Measurements from ENCODE around the gene ADTRP.

ADTRP gene

DNA sequence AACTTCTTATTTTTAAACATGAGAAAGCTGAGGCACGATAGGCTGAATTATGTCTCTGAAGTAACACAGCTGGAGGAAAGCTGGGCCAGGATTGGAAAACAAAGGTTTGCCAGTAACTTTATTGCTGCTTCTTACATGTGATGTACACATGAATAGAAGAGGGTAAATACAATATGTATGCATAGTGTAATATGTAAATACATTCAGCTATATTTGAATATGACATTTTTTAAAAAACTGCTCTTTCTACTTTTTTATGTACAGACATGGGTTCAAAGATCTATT lies 90.2 kb downstream of the ADTRP start:
- no peak overlapping the region for H3K27ac ChIP-seq (ENCODE audit: extremely low read depth, low read depth, low read length)
- no peak overlapping the region for H3K4me3 ChIP-seq (ENCODE audit: low read depth, low read length)
- H3K9me3 ChIP-seq (ENCODE audit: control insufficient read depth, insufficient read depth, low read depth, low read length), result no peaks in the 10 kb centered on the region
- TF ChIP-seq GFI1B (tag by site-specific recombination; IDR thresholded peaks at IDR 0.05) (no peak), ZNF585B (tag by site-specific recombination; IDR thresholded peaks at IDR 0.05) (no peak), HOXD13 (CRISPR knock-in tag; IDR thresholded peaks at IDR 0.05; ENCODE audit: borderline replicate concordance) (no peak), ZNF549 (tag by site-specific recombination; IDR thresholded peaks at IDR 0.05) (no peak), ZNF416 (tag by site-specific recombination; IDR thresholded peaks at IDR 0.05) (no peak), ZNF76 (tag by site-specific recombination; IDR thresholded peaks at IDR 0.05; ENCODE audit: borderline replicate concordance, low read depth) (no peak), ZNF221 (tag by site-specific recombination; IDR thresholded peaks at IDR 0.05; ENCODE audit: borderline replicate concordance) (no peak), ZSCAN5A (tag by site-specific recombination; IDR thresholded peaks at IDR 0.05) (no peak), KLF17 (tag by site-specific recombination; IDR thresholded peaks at IDR 0.05) (no peak), SETDB1 (IDR thresholded peaks at IDR 0.05; ENCODE audit: insufficient read length, low read length) (no peak), OSR2 (tag by site-specific recombination; IDR thresholded peaks at IDR 0.05) (no peak), YY2 (tag by site-specific recombination; IDR thresholded peaks at IDR 0.05) (no peak), ZNF132 (tag by site-specific recombination; IDR thresholded peaks at IDR 0.05; ENCODE audit: borderline replicate concordance) (no peak), ZIC2 (tag by site-specific recombination; IDR thresholded peaks at IDR 0.05) (no peak)
- no peaks in the 10 kb centered on the region for H3K36me3 ChIP-seq (ENCODE audit: control insufficient read depth in 2 of 2, insufficient read depth in 1 of 2, low read length in 2 of 2)
- POLR2A ChIA-PET, result no interaction called here
- CTCF ChIA-PET, result interaction anchor here (1.2 to 2.2 kb wide), 3 partner anchors 10 to 33 kb away, joined by 3 to 9 read pairs (median 4); no protein-coding TSS in a partner anchor
- H3K4me1 ChIP-seq (ENCODE audit: control insufficient read depth, insufficient read depth, low read length), result peaks cover 5% of the 10 kb centered on the region

DNA sequence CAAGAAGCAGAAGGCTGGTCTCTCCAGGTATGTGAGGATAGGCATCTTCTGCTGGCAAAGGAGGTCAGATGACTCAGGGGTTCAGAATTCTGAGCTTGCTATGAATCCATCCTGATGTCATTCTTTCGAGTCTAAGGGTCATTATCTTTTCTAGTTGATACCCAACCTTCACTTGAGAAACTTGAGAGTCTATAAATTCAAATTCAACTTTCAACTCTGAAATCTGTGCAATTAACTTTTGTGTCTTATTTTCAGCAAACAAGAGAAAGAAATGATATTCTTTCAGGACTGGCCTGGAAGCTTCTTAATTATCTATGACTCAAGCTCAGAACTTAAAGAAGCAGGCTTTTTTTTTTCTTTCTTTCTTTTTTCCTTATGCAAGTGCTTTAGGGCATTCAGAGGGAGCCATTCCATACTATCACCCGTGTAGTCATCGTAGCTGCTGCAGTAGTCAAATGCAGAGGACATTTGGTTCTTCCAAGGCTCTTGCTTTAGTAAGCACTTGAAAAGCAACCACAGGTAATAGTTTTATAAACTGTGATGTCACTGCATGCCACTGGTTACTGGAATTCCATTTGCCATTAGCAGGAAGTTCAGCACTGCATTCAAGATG lies 93.0 kb downstream of the ADTRP start:
- peaks cover 5% of the 10 kb centered on the region for H3K4me1 ChIP-seq (ENCODE audit: control insufficient read depth, insufficient read depth, low read length)
- CTCF ChIA-PET, result interaction anchor here (0.7 to 1.1 kb wide), 5 partner anchors 14 to 451 kb away, joined by 3 to 6 read pairs (median 4); no protein-coding TSS in a partner anchor
- H3K27ac ChIP-seq (ENCODE audit: extremely low read depth, low read depth, low read length), result no peak overlapping the region
- H3K9me3 ChIP-seq (ENCODE audit: control insufficient read depth, insufficient read depth, low read depth, low read length), result no peaks in the 10 kb centered on the region
- H3K4me3 ChIP-seq (ENCODE audit: low read depth, low read length), result no peak overlapping the region
- no peaks in the 10 kb centered on the region for H3K36me3 ChIP-seq (ENCODE audit: control insufficient read depth in 2 of 2, insufficient read depth in 1 of 2, low read length in 2 of 2)
- POLR2A ChIA-PET, result interaction anchor here (0.7 kb wide), 1 partner anchor 41 kb away, joined by 3 read pairs; no protein-coding TSS in a partner anchor
- TF ChIP-seq ZNF335 (tag by site-specific recombination; conservative IDR thresholded peaks at IDR 0.05) (peak; percentile 19; the same call in 1 of the 2 replicates), PRDM1 (tag by site-specific recombination; IDR thresholded peaks at IDR 0.05) (peak; percentile 87), YY1 (tag by site-specific recombination; IDR thresholded peaks at IDR 0.05) (no peak), PBX3 (CRISPR knock-in tag; IDR thresholded peaks at IDR 0.05) (no peak), ZNF621 (tag by site-specific recombination; IDR thresholded peaks at IDR 0.05) (no peak), ZFP3 (tag by site-specific recombination; IDR thresholded peaks at IDR 0.05; ENCODE audit: low read depth) (no peak), ZNF626 (tag by site-specific recombination; IDR thresholded peaks at IDR 0.05) (no peak), ZNF280D (tag by site-specific recombination; IDR thresholded peaks at IDR 0.05) (no peak), TSHZ1 (tag by site-specific recombination; IDR thresholded peaks at IDR 0.05; ENCODE audit: borderline replicate concordance) (peak; percentile 41; the same call in 1 of the 2 replicates), OVOL3 (tag by site-specific recombination; IDR thresholded peaks at IDR 0.05) (no peak), ZNF223 (tag by site-specific recombination; IDR thresholded peaks at IDR 0.05) (no peak), OSR2 (tag by site-specific recombination; IDR thresholded peaks at IDR 0.05) (peak; percentile 84)

All from HEK293 (cell line).